GM06990 (cell line): ENCODE measurements around the gene LIG3.

ENCODE experiments used
- DNase-seq: peaks from one replicate; pipeline ENCODE4 v3.0.0-alpha.2; 2011; ENCODE audit not compliant: insufficient read length; ENCODE audit errors: extremely low read depth
- H3K27me3 ChIP-seq: replicated peaks from 2 replicates; pipeline ENCODE4 v1.6.0; 2011; ENCODE audit warnings: low read length; ENCODE audit not compliant: control insufficient read depth, insufficient read depth
- H3K36me3 ChIP-seq: 2 replicates; pipeline ENCODE4 v1.5.1; 2011; ENCODE audit warnings: low read length; ENCODE audit not compliant: control insufficient read depth, insufficient read depth
- H3K4me3 ChIP-seq: replicated peaks from 2 replicates; pipeline ENCODE4 v1.5.1; 2011; ENCODE audit warnings: low read depth, mild to moderate bottlenecking, control low read depth, low read length
- CTCF ChIP-seq: IDR thresholded peaks from 2 replicates; pipeline ENCODE4 v1.5.1; 2011; ENCODE audit warnings: low read length, control low read depth, mild to moderate bottlenecking, inconsistent platforms; ENCODE audit not compliant: insufficient read depth, poor library complexity, severe bottlenecking

The LIG3 gene

GRCh38 chr17:35016369-35016768 is 36.1 kb downstream of the LIG3 start:
- H3K27me3 ChIP-seq, result no peaks in the 10 kb centered on the region
- H3K4me3 ChIP-seq, result no peak overlapping the region
- TF ChIP-seq CTCF, result no peak
- no peak for DNase-seq
- peaks cover 30% of the 10 kb centered on the region for H3K36me3 ChIP-seq

GRCh38 chr17:35017021-35017420 is 36.7 kb downstream of the LIG3 start:
- Histone ChIP-seq H3K36me3 (peaks cover 26% of the 10 kb centered on the region), H3K4me3 (no peak overlapping the region), H3K27me3 (no peaks in the 10 kb centered on the region)
- no peak for TF ChIP-seq CTCF
- no peak for DNase-seq

- H3K36me3 ChIP-seq, result peaks cover 26% of the 10 kb centered on the region
- no peak for DNase-seq
- no peak overlapping the region for H3K4me3 ChIP-seq
- H3K27me3 ChIP-seq, result no peaks in the 10 kb centered on the region
- TF ChIP-seq CTCF, result no peak
Observed at GRCh38 chr17:35018814-35019213, 38.5 kb downstream of the LIG3 start.

- Histone ChIP-seq H3K27me3 (no peaks in the 10 kb centered on the region), H3K36me3 (peaks cover 22% of the 10 kb centered on the region), H3K4me3 (no peak overlapping the region)
- no peak for DNase-seq
- no peak for TF ChIP-seq CTCF
Observed at GRCh38 chr17:35019386-35020179, 39.3 kb downstream of the LIG3 start.

GRCh38 chr17:35021520-35022380 is 41.4 kb downstream of the LIG3 start:
- H3K27me3 ChIP-seq, result no peaks in the 10 kb centered on the region
- no peak for TF ChIP-seq CTCF
- H3K36me3 ChIP-seq, result peaks cover 17% of the 10 kb centered on the region
- no peak for DNase-seq
- H3K4me3 ChIP-seq, result no peak overlapping the region
